DND-41 (cell line): ENCODE measurements around the gene STC2.

Source experiments
- CTCF ChIP-seq: IDR thresholded peaks from 2 replicates; pipeline ENCODE4 v1.5.1; 2012; ENCODE audit warnings: borderline replicate concordance, low read length, moderate library complexity, mild to moderate bottlenecking; ENCODE audit not compliant: poor library complexity, severe bottlenecking; ENCODE audit errors: extremely low read depth
- EZH2 ChIP-seq: IDR thresholded peaks from 3 replicates; pipeline ENCODE4 v1.6.1; 2012; ENCODE audit warnings: borderline replicate concordance, low read depth, mild to moderate bottlenecking, moderate library complexity, low read length, inconsistent platforms; ENCODE audit not compliant: severe bottlenecking

GRCh38 chr5:173342813-173343755, 14.9 kb upstream of the STC2 start:
- TF ChIP-seq EZH2 = no peak
- TF ChIP-seq CTCF = no peak
